Suppressor macrophage treated with lipopolysaccharide for 1 hour (primary cell): Measurements from ENCODE around the gene CINP.

ENCODE experiments used
- DNase-seq, 3 donors: peaks; one replicate each; pipeline ENCODE4 v3.0.0-alpha.2; 2020 to 2022

CINP gene

GRCh38 chr14:102362545-102363181, at the start of gene CINP, which contains the start of gene TECPR2:
TSS of gene CINP (minus strand) at chr14:102362890. CDS start at chr14:102362851, 39 bp downstream.
TSS of gene TECPR2 (plus strand) at chr14:102362941. CDS start at chr14:102376722, 13,781 bp downstream.
- peak; percentile 98 to 100 (median 99) for DNase-seq

- no peak for DNase-seq
Measured at GRCh38 chr14:102408724-102409123, 46.0 kb upstream of the CINP start.

GRCh38 chr14:102407258-102407657, 44.6 kb upstream of the CINP start:
- no peak for DNase-seq

- no peak for DNase-seq
Measured at GRCh38 chr14:102403028-102403427, 40.3 kb upstream of the CINP start.

- no peak for DNase-seq
Measured at GRCh38 chr14:102396521-102396920, 33.8 kb upstream of the CINP start.

- no peak for DNase-seq
Measured at GRCh38 chr14:102394717-102395375, 32.2 kb upstream of the CINP start.

- no peak for DNase-seq
Measured at GRCh38 chr14:102392506-102392905, 29.8 kb upstream of the CINP start.

- no peak for DNase-seq
Measured at GRCh38 chr14:102390064-102390855, 27.6 kb upstream of the CINP start.

GRCh38 chr14:102389246-102389645, 26.6 kb upstream of the CINP start:
- peak; percentile 13 to 74 (median 67) for DNase-seq

GRCh38 chr14:102387086-102387485, 24.4 kb upstream of the CINP start:
- no peak for DNase-seq

GRCh38 chr14:102378830-102379229, 16.1 kb upstream of the CINP start:
- DNase-seq = no peak

GRCh38 chr14:102377696-102378095, 15.0 kb upstream of the CINP start:
- DNase-seq = no peak

GRCh38 chr14:102375119-102375518, 12.4 kb upstream of the CINP start:
- DNase-seq = peak; percentile 7 to 42 (median 39)

GRCh38 chr14:102374264-102374663, 11.6 kb upstream of the CINP start:
- DNase-seq = no peak

GRCh38 chr14:102373110-102373509, 10.4 kb upstream of the CINP start:
- DNase-seq = no peak

GRCh38 chr14:102371361-102371760, 8.7 kb upstream of the CINP start:
- no peak for DNase-seq

GRCh38 chr14:102370305-102370809, 7.7 kb upstream of the CINP start:
- DNase-seq = peak; percentile 85 to 89 (median 87)

GRCh38 chr14:102363182-102363943, 673 bp upstream of the CINP start:
- peak; percentile 30 to 62 (median 40) for DNase-seq

GRCh38 chr14:102362084-102362483, 606 bp downstream of the CINP start:
- DNase-seq = peak; percentile 84 to 94 (median 84)

GRCh38 chr14:102360388-102360787, 2.3 kb downstream of the CINP start:
- DNase-seq = no peak

- no peak for DNase-seq
Measured at GRCh38 chr14:102359341-102359740, 3.3 kb downstream of the CINP start.

GRCh38 chr14:102356280-102356679, 6.4 kb downstream of the CINP start:
- no peak for DNase-seq
